GM06990 (cell line): ENCODE results near the gene SPEM1.
A peak's percentile ranks its signal among the peaks of the same experiment; 100 is the strongest.

ENCODE experiments used
- DNase-seq: peaks from one replicate; pipeline ENCODE4 v3.0.0-alpha.2; 2011; ENCODE audit not compliant: insufficient read length; ENCODE audit errors: extremely low read depth
- H3K27me3 ChIP-seq: replicated peaks from 2 replicates; pipeline ENCODE4 v1.6.0; 2011; ENCODE audit warnings: low read length; ENCODE audit not compliant: control insufficient read depth, insufficient read depth
- H3K36me3 ChIP-seq: 2 replicates; pipeline ENCODE4 v1.5.1; 2011; ENCODE audit warnings: low read length; ENCODE audit not compliant: control insufficient read depth, insufficient read depth
- H3K4me3 ChIP-seq: replicated peaks from 2 replicates; pipeline ENCODE4 v1.5.1; 2011; ENCODE audit warnings: low read depth, mild to moderate bottlenecking, control low read depth, low read length
- CTCF ChIP-seq: IDR thresholded peaks from 2 replicates; pipeline ENCODE4 v1.5.1; 2011; ENCODE audit warnings: low read length, control low read depth, mild to moderate bottlenecking, inconsistent platforms; ENCODE audit not compliant: insufficient read depth, poor library complexity, severe bottlenecking

Gene SPEM1

GRCh38 chr17:7403977-7404736 lies 16.0 kb upstream of the SPEM1 start, which contains the start of gene TMEM256:
Gene TMEM256 (minus strand): TSS chr17:7404097. CDS start chr17:7404084, 13 bp downstream.
- peak; percentile 91 for DNase-seq
- H3K4me3 ChIP-seq, result peak within 1 kb of the TSS; percentile 93
- TF ChIP-seq CTCF, result no peak
- H3K36me3 ChIP-seq, result no peaks in the 10 kb centered on the region
- H3K27me3 ChIP-seq, result no peaks in the 10 kb centered on the region; the same call in 1 of the 2 replicates

GRCh38 chr17:7404737-7405349 lies 15.3 kb upstream of the SPEM1 start:
- peak overlapping the region; percentile 93 for H3K4me3 ChIP-seq
- DNase-seq, result no peak
- TF ChIP-seq CTCF, result no peak
- H3K36me3 ChIP-seq, result no peaks in the 10 kb centered on the region
- no peaks in the 10 kb centered on the region; the same call in 1 of the 2 replicates for H3K27me3 ChIP-seq

- no peak for TF ChIP-seq CTCF
- no peak for DNase-seq
- peak overlapping the region; percentile 93; the same call in 1 of the 2 replicates for H3K4me3 ChIP-seq
- H3K27me3 ChIP-seq, result no peaks in the 10 kb centered on the region; the same call in none of the 2 replicates
- H3K36me3 ChIP-seq, result no peaks in the 10 kb centered on the region
Measured at GRCh38 chr17:7405350-7406234, 14.5 kb upstream of the SPEM1 start.

GRCh38 chr17:7406235-7406825 lies 13.8 kb upstream of the SPEM1 start:
- TF ChIP-seq CTCF, result no peak
- DNase-seq, result no peak
- no peak overlapping the region for H3K4me3 ChIP-seq

GRCh38 chr17:7407082-7407481 lies 13.0 kb upstream of the SPEM1 start:
- DNase-seq, result no peak
- TF ChIP-seq CTCF, result no peak
- H3K36me3 ChIP-seq, result no peaks in the 10 kb centered on the region
- no peaks in the 10 kb centered on the region; the same call in none of the 2 replicates for H3K27me3 ChIP-seq
- no peak overlapping the region for H3K4me3 ChIP-seq

More at GRCh38 chr17:7406235-7406825, 13.8 kb upstream of the SPEM1 start:
- H3K27me3 ChIP-seq, result no peaks in the 10 kb centered on the region; the same call in none of the 2 replicates
- no peaks in the 10 kb centered on the region for H3K36me3 ChIP-seq
